K562 (cell line): ENCODE measurements around the gene DDX23. TPM values are rescaled to one million over a fixed set of nuclear protein-coding genes. Genes with fewer than 3 reads are reported as not detected.

ENCODE experiments used
- ATAC-seq: fragments of 200-7000 bp; cut with Tn5 transposase; 3 replicates; pipeline ENCODE4 v1.9.1; 2020; ENCODE audit warnings: moderate library complexity
- BruUV-seq: library from RNA; stranded (reverse); fragments of 400-500 nt; replicated peaks from 2 replicates; lab custom pipeline; 2021; lab: Mats Ljungman, UMichigan
- CTCF ChIA-PET: fragments of 300-600 bp; formaldehyde crosslinking; extraction: SDS; loops from one replicate; lab custom pipeline; 2021; ENCODE audit warnings: low intra/inter-chr PET ratio; lab: Yijun Ruan, JAX
- POLR2A ChIA-PET: fragments of 300-600, 350-650 bp; sonication (Branson Sonifier 250); formaldehyde crosslinking; extraction: SDS; loops from one replicate; lab custom pipeline; 2021; ENCODE audit warnings: antibody characterized with exemption, inconsistent platforms; lab: Yijun Ruan, JAX
- DNase-seq, 4 experiments: peaks; one replicate each; pipeline versions ENCODE4 v3.0.0 to v3.0.0-alpha.2; 2011 to 2018; ENCODE audit warnings: low spot score in 3 of 4, mixed read lengths in 3 of 4; ENCODE audit errors: extremely low read depth in 1 of 4
- FAIRE-seq: peaks from 2 replicates; lab custom pipeline; 2011; peaks lifted over from hg19 to GRCh38; lab: Jason Lieb, UNC
- H2AFZ ChIP-seq: 2 replicates; pipeline ENCODE4 v1.6.0; 2011; ENCODE audit warnings: low read depth, low read length, control low read depth, inconsistent platforms
- H3K27ac ChIP-seq: fragments of 200-600 bp; 3 replicates; pipeline ENCODE4 v1.8.0; 2011; ENCODE audit warnings: low read depth, mild to moderate bottlenecking, control low read depth, inconsistent platforms, low read length, moderate library complexity, mixed read lengths; ENCODE audit errors: extremely low read depth
- H3K27me3 ChIP-seq, 2 experiments: fragments of 300-600 bp in 1 of 2; 2 replicates in 1 of 2; 3 replicates in 1 of 2; pipeline versions ENCODE4 v1.6.0 to v1.8.0; 2011; ENCODE audit warnings: inconsistent platforms in 2 of 2, low read length in 2 of 2, mild to moderate bottlenecking in 1 of 2, mixed read lengths in 1 of 2, moderate library complexity in 1 of 2; ENCODE audit not compliant: control insufficient read depth in 2 of 2, insufficient read depth in 2 of 2
- H3K36me3 ChIP-seq: fragments of 300-600 bp; 3 replicates; pipeline ENCODE4 v1.8.0; 2011; ENCODE audit warnings: mild to moderate bottlenecking, low read length, inconsistent platforms; ENCODE audit not compliant: control insufficient read depth, insufficient read depth
- H3K4me1 ChIP-seq, 2 experiments: fragments of 200-600 bp in 1 of 2; replicated peaks in 1 of 2; 2 replicates in 1 of 2; 3 replicates in 1 of 2; pipeline versions ENCODE4 v1.5.1 to v1.8.0; 2011; ENCODE audit warnings: inconsistent platforms in 2 of 2, low read length in 2 of 2, mild to moderate bottlenecking in 1 of 2, mixed read lengths in 1 of 2, moderate library complexity in 1 of 2; ENCODE audit not compliant: control insufficient read depth in 2 of 2, insufficient read depth in 2 of 2
- H3K4me2 ChIP-seq: 2 replicates; pipeline ENCODE4 v1.6.1; 2011; ENCODE audit warnings: low read length, control low read depth, inconsistent platforms, mixed read lengths; ENCODE audit not compliant: insufficient read depth
- H3K4me3 ChIP-seq: fragments of 200-600 bp; sonication (generic), shearing (Covaris generic); 2 replicates; pipeline ENCODE4 v1.5.1; 2016; ENCODE audit warnings: control low read depth, inconsistent platforms
- H3K79me2 ChIP-seq: fragments of 200-600 bp; 3 replicates; pipeline ENCODE4 v1.8.0; 2011; ENCODE audit warnings: low read length, inconsistent platforms; ENCODE audit not compliant: control insufficient read depth, insufficient read depth
- H3K9ac ChIP-seq, 2 experiments: 2 replicates each; pipeline versions ENCODE4 v1.6.0 to v1.6.1; 2011; ENCODE audit warnings: low read depth in 2 of 2, low read length in 2 of 2, control low read depth in 1 of 2, inconsistent platforms in 1 of 2, mild to moderate bottlenecking in 1 of 2, mixed read lengths in 1 of 2; ENCODE audit not compliant: insufficient read depth in 1 of 2
- H3K9me1 ChIP-seq: one replicate; pipeline ENCODE4 v1.6.0; 2011; ENCODE audit warnings: inconsistent platforms, mild to moderate bottlenecking, low read length, moderate library complexity; ENCODE audit not compliant: control insufficient read depth, insufficient read depth
- H3K9me3 ChIP-seq: replicated peaks from 2 replicates; pipeline ENCODE4 v1.5.1; 2011; ENCODE audit warnings: low read depth, low read length, inconsistent platforms; ENCODE audit not compliant: control insufficient read depth, insufficient read depth
- H4K20me1 ChIP-seq: replicated peaks from 2 replicates; pipeline ENCODE4 v1.6.1; 2011; ENCODE audit warnings: low read length, inconsistent platforms, mixed read lengths; ENCODE audit not compliant: control insufficient read depth, insufficient read depth
- CHCHD3 ChIP-seq: fragments of 250-450 bp; sonication (Bioruptor Pico); IDR thresholded peaks from 2 replicates; pipeline ENCODE4 v2.1.2; 2022; ENCODE audit warnings: mild to moderate bottlenecking
- GTF2A2 ChIP-seq: IDR thresholded peaks from 2 replicates; pipeline ENCODE4 v1.6.1; 2016; ENCODE audit warnings: mild to moderate bottlenecking, missing genetic modification characterization, missing compliant biosample characterization
- PHB2 ChIP-seq: fragments of 450-650 bp; IDR thresholded peaks from 2 replicates; pipeline ENCODE4 v1.6.1; 2017; ENCODE audit warnings: low read depth
- SRSF1 ChIP-seq: fragments of 200-400 bp; formaldehyde crosslinking; IDR thresholded peaks from 2 replicates; pipeline ENCODE4 v1.6.1; 2017; ENCODE audit warnings: mild to moderate bottlenecking, low read depth, low read length, moderate library complexity
- ZBED1 ChIP-seq: IDR thresholded peaks from 2 replicates; pipeline ENCODE4 v1.6.1; 2014
- ZNF133 ChIP-seq: fragments of 250-450 bp; sonication (Bioruptor Pico); IDR thresholded peaks from 2 replicates; pipeline ENCODE4 v1.4.0; 2020; ENCODE audit warnings: mild to moderate bottlenecking
- WGBS: fragments of 100-300 bp; shearing (Covaris generic); methylation state at CpG from one replicate; pipeline ENCODE4 v1.1.6; 2016; ENCODE audit warnings: low coverage, mixed read lengths; ENCODE audit not compliant: insufficient coverage; ENCODE audit errors: missing lambda C conversion rate; 5-methylcytosine and 5-hydroxymethylcytosine counted together
- in situ Hi-C: fragments of 300-500 bp; cut with MboI; formaldehyde crosslinking; loops from 4 replicates; pipeline ENCODE4 v1.15.0; 2018; ENCODE audit warnings: inconsistent platforms, mixed read lengths
- intact Hi-C: fragments of 100-400 bp; cut with micrococcal nuclease; formaldehyde crosslinking; loops from 2 replicates; pipeline ENCODE4 v1.14.2; 2022
- polyA plus RNA-seq, 8 experiments: library from polyadenylated mRNA; depleted of rRNA in 4 of 8; stranded (reverse) in 5 of 8; unstranded in 3 of 8; fragments of >200 nt; fragmentation: Nextera tagmentation in 2 of 8; fragmentation: Illumina TruSeq in 1 of 8; extraction: Ambion mirVana in 2 of 8; extraction: Trizol in 1 of 8; gene quantifications; 2 replicates each; pipeline versions ENCODE4 v1.2.1 to v1.2.3, GENCODE V29; 2011 to 2014; ENCODE audit warnings: inconsistent platforms in 1 of 8, missing spikeins in 1 of 8
- total RNA-seq, 7 experiments: library from RNA; depleted of rRNA in 6 of 7; stranded (reverse); fragments of >200 nt in 6 of 7; fragmentation: Illumina TruSeq in 2 of 7; extraction: Trizol in 2 of 7; gene quantifications; 2 replicates each; pipeline versions ENCODE4 v1.2.1 to v1.2.3, GENCODE V29; 2011 to 2021; ENCODE audit warnings: low replicate concordance in 1 of 7
- TF ChIP-seq, protein P1 (sequence below), 2 experiments: fragments of 200-800 bp in 1 of 2; sonication (Bioruptor generic) in 1 of 2; sonication (generic) in 1 of 2; formaldehyde crosslinking in 1 of 2; IDR thresholded peaks in 1 of 2; conservative IDR thresholded peaks in 1 of 2; 2 replicates each; pipeline versions ENCODE4 v1.5.0 to v1.6.1; 2016 to 2020; ENCODE audit warnings: missing compliant biosample characterization in 1 of 2, missing genetic modification characterization in 1 of 2, missing genetic modification reagents in 1 of 2
- TF ChIP-seq, protein P2 (sequence below): fragments of 250-450 bp; sonication (Bioruptor Pico); IDR thresholded peaks from 2 replicates; pipeline ENCODE4 v1.8.0; 2022; ENCODE audit warnings: inconsistent platforms, mild to moderate bottlenecking, moderate library complexity, borderline replicate concordance
- TF ChIP-seq, protein P3 (sequence below): sonication (generic); formaldehyde crosslinking; IDR thresholded peaks from 2 replicates; pipeline ENCODE4 v1.8.1; 2023; ENCODE audit warnings: mild to moderate bottlenecking, missing genetic modification reagents
- TF ChIP-seq, protein P4 (sequence below): sonication (generic); formaldehyde crosslinking; IDR thresholded peaks from 2 replicates; pipeline ENCODE4 v1.8.0; 2022; ENCODE audit warnings: mild to moderate bottlenecking, missing genetic modification reagents

DDX23 gene
- total and polyA plus RNA-seq, 9 of the 15 experiments (the other 6 are each of a cell fraction or from before 2014, with no cell fraction given), result 32.4 to 138 (median 104) TPM

DNA sequence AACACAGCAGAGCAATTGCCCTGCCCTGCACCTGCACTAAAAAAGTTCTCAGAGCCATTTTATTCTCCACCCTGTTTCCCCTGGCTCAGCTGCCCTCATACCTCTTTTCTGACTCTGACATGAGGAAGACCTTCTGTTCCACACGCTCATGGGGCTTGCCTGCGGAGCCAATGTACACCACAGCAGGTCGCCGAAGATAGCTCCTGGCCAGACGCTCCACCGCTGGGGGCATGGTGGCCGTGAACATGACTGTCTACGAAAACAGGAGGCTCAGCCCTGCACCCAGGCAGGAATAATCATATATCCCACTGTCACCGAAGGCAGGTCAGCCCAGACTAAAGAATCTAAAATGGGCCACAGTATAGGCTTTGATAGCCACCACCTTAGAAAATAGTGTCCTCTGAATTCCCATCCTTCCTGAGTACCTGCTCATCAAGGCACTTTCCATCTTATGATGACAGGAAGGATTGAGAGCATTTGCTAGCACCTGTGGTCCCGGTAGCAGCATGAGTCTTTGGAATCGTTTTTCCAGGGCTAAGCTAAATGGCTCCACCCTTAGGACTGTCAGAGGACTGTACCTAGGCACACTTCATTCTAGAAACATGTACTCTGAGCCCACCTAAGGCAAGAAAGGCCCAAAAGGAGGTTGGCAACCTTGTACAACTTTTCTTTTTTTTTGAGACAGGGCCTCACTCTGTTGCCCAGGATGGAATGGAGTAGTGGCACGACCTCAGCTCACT lies 19.5 kb downstream of the DDX23 start (continued):
- TF ChIP-seq, protein P1, sequence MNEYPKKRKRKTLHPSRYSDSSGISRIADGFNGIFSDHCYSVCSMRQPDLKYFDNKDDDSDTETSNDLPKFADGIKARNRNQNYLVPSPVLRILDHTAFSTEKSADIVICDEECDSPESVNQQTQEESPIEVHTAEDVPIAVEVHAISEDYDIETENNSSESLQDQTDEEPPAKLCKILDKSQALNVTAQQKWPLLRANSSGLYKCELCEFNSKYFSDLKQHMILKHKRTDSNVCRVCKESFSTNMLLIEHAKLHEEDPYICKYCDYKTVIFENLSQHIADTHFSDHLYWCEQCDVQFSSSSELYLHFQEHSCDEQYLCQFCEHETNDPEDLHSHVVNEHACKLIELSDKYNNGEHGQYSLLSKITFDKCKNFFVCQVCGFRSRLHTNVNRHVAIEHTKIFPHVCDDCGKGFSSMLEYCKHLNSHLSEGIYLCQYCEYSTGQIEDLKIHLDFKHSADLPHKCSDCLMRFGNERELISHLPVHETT (CRISPR knock-in tag; conservative IDR thresholded peaks at IDR 0.05 in 1 of 2, IDR thresholded peaks at IDR 0.05 in 1 of 2), result no peak
- TF ChIP-seq GTF2A2 (tag) (no peak), PHB2 (no peak), SRSF1 (no peak)
- TF ChIP-seq, protein P2, sequence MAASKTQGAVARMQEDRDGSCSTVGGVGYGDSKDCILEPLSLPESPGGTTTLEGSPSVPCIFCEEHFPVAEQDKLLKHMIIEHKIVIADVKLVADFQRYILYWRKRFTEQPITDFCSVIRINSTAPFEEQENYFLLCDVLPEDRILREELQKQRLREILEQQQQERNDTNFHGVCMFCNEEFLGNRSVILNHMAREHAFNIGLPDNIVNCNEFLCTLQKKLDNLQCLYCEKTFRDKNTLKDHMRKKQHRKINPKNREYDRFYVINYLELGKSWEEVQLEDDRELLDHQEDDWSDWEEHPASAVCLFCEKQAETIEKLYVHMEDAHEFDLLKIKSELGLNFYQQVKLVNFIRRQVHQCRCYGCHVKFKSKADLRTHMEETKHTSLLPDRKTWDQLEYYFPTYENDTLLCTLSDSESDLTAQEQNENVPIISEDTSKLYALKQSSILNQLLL (CRISPR knock-in tag), result no peak

DNA sequence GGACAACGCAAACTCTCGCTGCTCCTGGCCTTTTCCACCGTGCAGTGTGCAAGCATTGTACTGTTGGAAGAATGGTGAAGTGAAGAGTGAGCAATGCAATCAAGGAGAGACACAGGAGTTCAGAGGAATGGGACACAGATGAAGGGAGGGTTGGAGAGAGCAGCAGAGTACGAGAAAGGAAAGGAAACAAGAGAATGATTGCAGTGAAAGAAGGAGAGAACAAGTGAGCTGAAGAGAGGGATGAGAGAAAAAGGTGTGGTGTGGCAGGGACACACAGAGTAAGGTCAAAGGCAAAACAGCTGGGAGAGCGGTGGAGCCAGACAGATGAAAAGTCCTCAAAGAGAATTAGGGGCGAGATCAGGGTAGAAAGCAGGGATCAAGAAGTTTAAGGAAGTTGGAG lies 20.7 kb downstream of the DDX23 start:
- peaks cover 0 to 8% of the 10 kb centered on the region in 2 experiments; a peak in 1 of 5 replicates for H3K4me1 ChIP-seq
- POLR2A ChIA-PET, result interaction anchor here (0.6 to 3.2 kb wide), 6 partner anchors 9 to 160 kb away, joined by 3 to 9 read pairs (median 4); no protein-coding TSS in a partner anchor
- 81% methylated on average over 6 of the region's 6 CpGs for WGBS
- no peak overlapping the region for H3K4me3 ChIP-seq
- no peaks in the 10 kb centered on the region for H3K79me2 ChIP-seq
- H3K27ac ChIP-seq, result no peak overlapping the region
- no peak for ATAC-seq
- H3K9me3 ChIP-seq, result no peaks in the 10 kb centered on the region
- H4K20me1 ChIP-seq, result 0 out of 2 replicates have a peak, but pooled peaks cover 15% of the 10 kb centered on the region
- no peak for FAIRE-seq
- peaks cover 3% of the 10 kb centered on the region for H3K9me1 ChIP-seq
- intact Hi-C loops (no loop called here), in situ Hi-C loops (no loop called here)
- BruUV-seq, result no TSS peak
- DNase-seq, result no peak
- H3K27me3 ChIP-seq, result no peaks in the 10 kb centered on the region; a peak in 1 of 5 replicates
- CTCF ChIA-PET, result no interaction called here
- no peak overlapping the region for H3K4me2 ChIP-seq
- no peak overlapping the region for H2AFZ ChIP-seq
- H3K36me3 ChIP-seq, result peaks cover 77% of the 10 kb centered on the region
- H3K9ac ChIP-seq, result no peak overlapping the region
- TF ChIP-seq, protein P3, sequence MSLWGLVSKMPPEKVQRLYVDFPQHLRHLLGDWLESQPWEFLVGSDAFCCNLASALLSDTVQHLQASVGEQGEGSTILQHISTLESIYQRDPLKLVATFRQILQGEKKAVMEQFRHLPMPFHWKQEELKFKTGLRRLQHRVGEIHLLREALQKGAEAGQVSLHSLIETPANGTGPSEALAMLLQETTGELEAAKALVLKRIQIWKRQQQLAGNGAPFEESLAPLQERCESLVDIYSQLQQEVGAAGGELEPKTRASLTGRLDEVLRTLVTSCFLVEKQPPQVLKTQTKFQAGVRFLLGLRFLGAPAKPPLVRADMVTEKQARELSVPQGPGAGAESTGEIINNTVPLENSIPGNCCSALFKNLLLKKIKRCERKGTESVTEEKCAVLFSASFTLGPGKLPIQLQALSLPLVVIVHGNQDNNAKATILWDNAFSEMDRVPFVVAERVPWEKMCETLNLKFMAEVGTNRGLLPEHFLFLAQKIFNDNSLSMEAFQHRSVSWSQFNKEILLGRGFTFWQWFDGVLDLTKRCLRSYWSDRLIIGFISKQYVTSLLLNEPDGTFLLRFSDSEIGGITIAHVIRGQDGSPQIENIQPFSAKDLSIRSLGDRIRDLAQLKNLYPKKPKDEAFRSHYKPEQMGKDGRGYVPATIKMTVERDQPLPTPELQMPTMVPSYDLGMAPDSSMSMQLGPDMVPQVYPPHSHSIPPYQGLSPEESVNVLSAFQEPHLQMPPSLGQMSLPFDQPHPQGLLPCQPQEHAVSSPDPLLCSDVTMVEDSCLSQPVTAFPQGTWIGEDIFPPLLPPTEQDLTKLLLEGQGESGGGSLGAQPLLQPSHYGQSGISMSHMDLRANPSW (CRISPR knock-in tag), result no peak
- no peak for TF ChIP-seq ZNF133 (CRISPR knock-in tag)
- no peak for TF ChIP-seq ZBED1
- TF ChIP-seq CHCHD3 (CRISPR knock-in tag), result no peak
- TF ChIP-seq, protein P4, sequence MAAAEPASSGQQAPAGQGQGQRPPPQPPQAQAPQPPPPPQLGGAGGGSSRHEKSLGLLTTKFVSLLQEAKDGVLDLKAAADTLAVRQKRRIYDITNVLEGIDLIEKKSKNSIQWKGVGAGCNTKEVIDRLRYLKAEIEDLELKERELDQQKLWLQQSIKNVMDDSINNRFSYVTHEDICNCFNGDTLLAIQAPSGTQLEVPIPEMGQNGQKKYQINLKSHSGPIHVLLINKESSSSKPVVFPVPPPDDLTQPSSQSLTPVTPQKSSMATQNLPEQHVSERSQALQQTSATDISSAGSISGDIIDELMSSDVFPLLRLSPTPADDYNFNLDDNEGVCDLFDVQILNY (CRISPR knock-in tag), result no peak
